GM21528 (cell line): Measurements from ENCODE around the gene POLR3C.

ENCODE experiments used
- ATAC-seq: cut with Tn5 transposase; IDR thresholded peaks from one replicate; pipeline ENCODE4 v1.9.1; 2021; ENCODE audit warnings: mild to moderate bottlenecking, moderate library complexity; ENCODE audit not compliant: unreplicated experiment, low FRiP score

Gene POLR3C

GRCh38 chr1:145863282-145864018 lies 39.5 kb downstream of the POLR3C start:
- ATAC-seq, result no peak

GRCh38 chr1:145868232-145868631 lies 44.2 kb downstream of the POLR3C start:
- no peak for ATAC-seq

- no peak for ATAC-seq
Observed at GRCh38 chr1:145871994-145872924, 48.3 kb downstream of the POLR3C start.

- no peak for ATAC-seq
Observed at GRCh38 chr1:145874646-145875045, 50.6 kb downstream of the POLR3C start.

GRCh38 chr1:145877923-145878486 lies 54.0 kb downstream of the POLR3C start:
- ATAC-seq, result no peak

GRCh38 chr1:145878724-145879123 lies 54.7 kb downstream of the POLR3C start:
- ATAC-seq, result no peak

GRCh38 chr1:145879775-145880174 lies 55.8 kb downstream of the POLR3C start:
- ATAC-seq, result no peak

- ATAC-seq, result no peak
Observed at GRCh38 chr1:145884675-145885074, 60.7 kb downstream of the POLR3C start.

- ATAC-seq, result peak; percentile 98
Observed at GRCh38 chr1:145885738-145886287, 61.8 kb downstream of the POLR3C start, which contains the start of gene ANKRD35. Gene ANKRD35, minus strand, starts transcription at chr1:145885866. Its CDS starts 108 bp downstream, at chr1:145885758.

GRCh38 chr1:145886390-145886789 lies 62.4 kb downstream of the POLR3C start:
- ATAC-seq, result no peak

- no peak for ATAC-seq
Observed at GRCh38 chr1:145886816-145887215, 62.8 kb downstream of the POLR3C start.

- ATAC-seq, result no peak
Observed at GRCh38 chr1:145887631-145888030, 63.6 kb downstream of the POLR3C start.

- ATAC-seq, result no peak
Observed at GRCh38 chr1:145889722-145890121, 65.7 kb downstream of the POLR3C start.

- no peak for ATAC-seq
Observed at GRCh38 chr1:145891143-145891542, 67.1 kb downstream of the POLR3C start.

- no peak for ATAC-seq
Observed at GRCh38 chr1:145891587-145892485, 67.8 kb downstream of the POLR3C start.

- no peak for ATAC-seq
Observed at GRCh38 chr1:145892486-145893087, 68.6 kb downstream of the POLR3C start.

- ATAC-seq, result no peak
Observed at GRCh38 chr1:145893306-145894055, 69.5 kb downstream of the POLR3C start.
